Endothelial cell (in vitro differentiated cells): ENCODE data around the gene FRMD4A. TPM values are rescaled to one million over a fixed set of nuclear protein-coding genes. Genes with fewer than 3 reads are reported as not detected.
"Not testable (repeated sequence)": the region's sequence is repeated elsewhere in the genome, so short reads cannot be mapped to it uniquely, and the experiment has no call there.

Source experiments
- DNase-seq: peaks from one replicate; pipeline ENCODE4 v3.0.0; 2021; ENCODE audit warnings: low spot score
- H3K27ac Mint-ChIP-seq: one replicate; pipeline ENCODE4 v1.8.0; 2021; ENCODE audit warnings: mixed read lengths, inconsistent platforms; ENCODE audit not compliant: unreplicated experiment
- H3K27me3 Mint-ChIP-seq: one replicate; pipeline ENCODE4 v1.8.0; 2021; ENCODE audit warnings: mild to moderate bottlenecking, moderate library complexity, mixed read lengths, inconsistent platforms; ENCODE audit not compliant: unreplicated experiment
- H3K36me3 Mint-ChIP-seq: one replicate; pipeline ENCODE4 v1.8.0; 2021; ENCODE audit warnings: mild to moderate bottlenecking, low read depth, mixed read lengths, inconsistent platforms; ENCODE audit not compliant: unreplicated experiment
- H3K4me1 Mint-ChIP-seq: one replicate; pipeline ENCODE4 v1.8.0; 2021; ENCODE audit warnings: mild to moderate bottlenecking, mixed read lengths, inconsistent platforms; ENCODE audit not compliant: unreplicated experiment
- H3K4me3 Mint-ChIP-seq: one replicate; pipeline ENCODE4 v1.8.0; 2021; ENCODE audit warnings: mild to moderate bottlenecking, mixed read lengths, inconsistent platforms; ENCODE audit not compliant: unreplicated experiment
- H3K9me3 Mint-ChIP-seq: one replicate; pipeline ENCODE4 v1.8.0; 2021; ENCODE audit warnings: mixed read lengths, inconsistent platforms; ENCODE audit not compliant: unreplicated experiment
- total RNA-seq: library from RNA; stranded (reverse); fragmentation: NEBNext Ultra II Directional; extraction: Animal tissue kit (Norgen Biotek cat#: 25700); gene quantifications from one replicate; pipeline ENCODE4 v1.2.1, GENCODE V29; 2021; ENCODE audit not compliant: unreplicated experiment
- TF ChIP-seq, protein P1 (sequence below): fragments of 200-600 bp; sonication (generic); IDR thresholded peaks from one replicate; pipeline ENCODE4 v1.5.0; 2021; ENCODE audit warnings: antibody characterized with exemption; ENCODE audit not compliant: unreplicated experiment

Gene FRMD4A
- total RNA-seq, 1 donor from 2014 or later = 68.9 TPM

GRCh38 chr10:13773043-13773442 is 557.7 kb downstream of the FRMD4A start:
- H3K4me3 Mint-ChIP-seq = no peak overlapping the region
- H3K9me3 Mint-ChIP-seq = no peaks in the 10 kb centered on the region
- TF ChIP-seq, protein P1, sequence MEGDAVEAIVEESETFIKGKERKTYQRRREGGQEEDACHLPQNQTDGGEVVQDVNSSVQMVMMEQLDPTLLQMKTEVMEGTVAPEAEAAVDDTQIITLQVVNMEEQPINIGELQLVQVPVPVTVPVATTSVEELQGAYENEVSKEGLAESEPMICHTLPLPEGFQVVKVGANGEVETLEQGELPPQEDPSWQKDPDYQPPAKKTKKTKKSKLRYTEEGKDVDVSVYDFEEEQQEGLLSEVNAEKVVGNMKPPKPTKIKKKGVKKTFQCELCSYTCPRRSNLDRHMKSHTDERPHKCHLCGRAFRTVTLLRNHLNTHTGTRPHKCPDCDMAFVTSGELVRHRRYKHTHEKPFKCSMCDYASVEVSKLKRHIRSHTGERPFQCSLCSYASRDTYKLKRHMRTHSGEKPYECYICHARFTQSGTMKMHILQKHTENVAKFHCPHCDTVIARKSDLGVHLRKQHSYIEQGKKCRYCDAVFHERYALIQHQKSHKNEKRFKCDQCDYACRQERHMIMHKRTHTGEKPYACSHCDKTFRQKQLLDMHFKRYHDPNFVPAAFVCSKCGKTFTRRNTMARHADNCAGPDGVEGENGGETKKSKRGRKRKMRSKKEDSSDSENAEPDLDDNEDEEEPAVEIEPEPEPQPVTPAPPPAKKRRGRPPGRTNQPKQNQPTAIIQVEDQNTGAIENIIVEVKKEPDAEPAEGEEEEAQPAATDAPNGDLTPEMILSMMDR = no peak
- H3K36me3 Mint-ChIP-seq = peaks cover 24% of the 10 kb centered on the region
- H3K27me3 Mint-ChIP-seq = peaks cover 5% of the 10 kb centered on the region
- H3K4me1 Mint-ChIP-seq = peaks cover 30% of the 10 kb centered on the region
- H3K27ac Mint-ChIP-seq = no peak overlapping the region
- DNase-seq = no peak

DNA sequence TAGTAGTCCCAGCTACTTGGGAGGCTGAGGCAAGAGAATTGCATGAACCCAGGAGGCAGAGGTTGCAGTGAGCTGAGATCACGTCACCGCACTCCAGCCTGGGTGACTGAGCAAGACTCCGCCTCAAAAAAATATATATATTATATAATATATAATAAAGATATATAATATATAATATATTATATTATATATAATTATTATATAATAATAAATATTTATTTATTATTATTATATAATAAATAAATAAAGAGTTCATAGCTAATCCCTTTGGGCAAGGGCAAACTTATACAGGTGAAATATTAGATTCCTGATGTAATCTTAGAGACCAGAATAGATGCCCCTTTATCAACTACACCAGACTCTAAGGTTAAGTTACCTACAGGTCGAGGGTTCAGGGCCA is 558.7 kb downstream of the FRMD4A start:
- Mint-ChIP-seq H3K9me3 (no peaks in the 10 kb centered on the region), H3K4me3 (no peak overlapping the region), H3K27me3 (peaks cover 7% of the 10 kb centered on the region), H3K27ac (no peak overlapping the region), H3K36me3 (peaks cover 28% of the 10 kb centered on the region), H3K4me1 (peaks cover 31% of the 10 kb centered on the region)
- TF ChIP-seq, protein P1 = no peak
- DNase-seq = no peak

GRCh38 chr10:13770760-13771493 is 559.8 kb downstream of the FRMD4A start:
- TF ChIP-seq, protein P1 = no peak
- no peak overlapping the region for H3K4me3 Mint-ChIP-seq
- H3K9me3 Mint-ChIP-seq = no peaks in the 10 kb centered on the region
- H3K4me1 Mint-ChIP-seq = peaks cover 27% of the 10 kb centered on the region
- no peak for DNase-seq
- peaks cover 28% of the 10 kb centered on the region for H3K36me3 Mint-ChIP-seq
- H3K27me3 Mint-ChIP-seq = peaks cover 7% of the 10 kb centered on the region
- H3K27ac Mint-ChIP-seq = no peak overlapping the region

DNA sequence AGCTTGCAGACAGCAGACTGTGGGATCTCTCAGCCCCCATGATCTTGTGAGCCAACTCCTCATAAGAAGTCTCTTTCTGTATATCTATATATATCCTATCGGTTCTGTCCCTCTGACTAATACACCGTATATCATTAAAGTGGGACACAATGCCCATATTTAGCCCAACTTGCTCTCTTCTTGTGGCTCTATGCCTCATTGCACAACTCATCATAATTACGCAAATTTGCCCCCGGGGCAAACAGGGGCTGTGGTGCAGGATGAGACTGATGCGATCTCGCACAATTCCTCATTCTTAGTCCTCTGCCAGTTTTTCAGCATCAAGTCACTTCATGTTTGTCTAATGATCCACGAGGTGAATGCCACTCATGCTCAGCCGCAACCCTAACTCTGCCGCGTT is 560.8 kb downstream of the FRMD4A start:
- peaks cover 5% of the 10 kb centered on the region for H3K27me3 Mint-ChIP-seq
- no peak overlapping the region for H3K27ac Mint-ChIP-seq

DNA sequence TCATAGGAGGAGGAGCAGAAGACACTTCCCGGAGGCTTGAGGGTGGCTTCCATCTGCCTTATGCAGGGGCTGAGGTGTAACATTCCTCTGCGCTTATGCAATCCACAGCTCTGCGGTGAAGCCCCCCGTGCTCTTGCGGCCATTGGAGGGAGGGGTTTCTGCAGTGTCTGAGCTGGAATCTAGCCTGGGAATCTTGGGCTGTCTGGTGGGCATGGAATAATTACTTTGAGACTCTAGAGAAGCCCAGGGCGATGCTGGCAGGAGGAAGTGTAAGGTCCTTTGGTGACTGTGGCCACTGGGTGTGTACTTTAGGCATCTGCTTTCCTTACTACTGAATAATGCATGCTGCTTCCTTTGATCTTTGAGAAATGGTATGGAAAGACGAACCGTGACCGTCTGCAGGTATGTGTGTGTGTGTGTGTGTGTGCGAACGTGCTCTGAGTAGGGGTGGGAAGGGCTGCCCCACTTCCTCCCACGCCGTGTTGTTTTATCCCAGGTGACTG is 563.0 kb downstream of the FRMD4A start:
- peaks cover 13% of the 10 kb centered on the region for H3K36me3 Mint-ChIP-seq
- no peak for DNase-seq
- H3K27me3 Mint-ChIP-seq = peaks cover 2% of the 10 kb centered on the region
- H3K4me1 Mint-ChIP-seq = peaks cover 3% of the 10 kb centered on the region
- TF ChIP-seq, protein P1 = no peak
- no peaks in the 10 kb centered on the region for H3K9me3 Mint-ChIP-seq
- no peak overlapping the region for H3K4me3 Mint-ChIP-seq
- H3K27ac Mint-ChIP-seq = no peak overlapping the region

More for the DNA sequence above, 560.8 kb downstream of the FRMD4A start:
- H3K4me1 Mint-ChIP-seq = peaks cover 21% of the 10 kb centered on the region
- H3K9me3 Mint-ChIP-seq = no peaks in the 10 kb centered on the region
- no peak for DNase-seq
- no peak overlapping the region for H3K4me3 Mint-ChIP-seq
- TF ChIP-seq, protein P1 = no peak
- peaks cover 22% of the 10 kb centered on the region for H3K36me3 Mint-ChIP-seq

DNA sequence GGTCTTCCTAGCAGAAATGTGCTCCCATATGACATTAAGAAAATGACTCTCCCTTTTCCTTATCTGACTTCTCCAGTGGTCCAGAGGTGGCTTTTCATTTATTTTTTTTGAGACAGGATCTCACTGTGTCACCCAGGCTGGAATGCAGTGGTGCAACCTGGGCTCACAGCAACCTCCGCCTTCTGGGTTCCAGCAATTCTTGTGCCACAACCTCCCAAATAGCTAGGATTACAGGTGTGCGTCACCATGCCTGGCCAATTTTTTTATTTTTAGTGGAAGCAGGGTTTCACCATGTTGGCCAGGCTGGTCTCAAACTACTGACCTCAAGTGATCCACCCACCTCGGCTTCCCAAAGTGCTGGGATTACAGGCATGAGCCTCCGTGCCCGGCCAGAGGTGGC is 563.6 kb downstream of the FRMD4A start:
- not testable (repeated sequence) for H3K9me3 Mint-ChIP-seq, DNase-seq, H3K27me3 Mint-ChIP-seq, H3K4me1 Mint-ChIP-seq, H3K27ac Mint-ChIP-seq
- Mint-ChIP-seq H3K4me3 (peak overlapping the region; percentile 47), H3K36me3 (peaks cover 13% of the 10 kb centered on the region)
